ENCODE measurements around the gene SCN10A.

DNA sequence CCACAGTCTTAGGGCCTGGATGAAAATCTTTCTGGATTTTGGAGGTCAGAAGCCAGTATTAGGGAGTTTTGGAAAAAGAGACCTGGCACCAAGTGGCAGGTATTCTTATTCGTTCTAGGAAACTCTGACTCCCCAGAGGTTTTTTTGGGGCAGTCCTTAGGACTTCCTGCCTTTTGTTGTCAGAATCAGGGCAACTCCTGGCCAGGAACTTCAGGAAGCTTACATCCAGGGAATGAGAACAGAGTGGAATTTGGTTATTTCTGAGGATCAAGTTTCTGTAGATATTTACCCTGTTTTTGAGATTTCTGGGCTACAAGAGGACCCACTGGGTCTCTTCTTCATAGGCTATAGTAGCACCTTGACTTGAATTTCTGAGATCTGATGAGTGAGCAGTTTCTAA, 15.5 kb downstream of the SCN10A start:
- TF ChIP-seq POLR2AphosphoS5 (IDR thresholded peaks at IDR 0.05) (no peak), EP300 (IDR thresholded peaks at IDR 0.05; ENCODE audit: low read depth) (no peak)

Data from transverse colon (tissue), 3 donors.